Limb (tissue), 2 donors: ENCODE results near the gene SLC25A40.

Source experiments
- DNase-seq, 2 donors: peaks; one replicate each; pipeline ENCODE4 v3.0.0-alpha.2; 2016; ENCODE audit errors: extremely low spot score in 2 of 2

Gene SLC25A40

DNA sequence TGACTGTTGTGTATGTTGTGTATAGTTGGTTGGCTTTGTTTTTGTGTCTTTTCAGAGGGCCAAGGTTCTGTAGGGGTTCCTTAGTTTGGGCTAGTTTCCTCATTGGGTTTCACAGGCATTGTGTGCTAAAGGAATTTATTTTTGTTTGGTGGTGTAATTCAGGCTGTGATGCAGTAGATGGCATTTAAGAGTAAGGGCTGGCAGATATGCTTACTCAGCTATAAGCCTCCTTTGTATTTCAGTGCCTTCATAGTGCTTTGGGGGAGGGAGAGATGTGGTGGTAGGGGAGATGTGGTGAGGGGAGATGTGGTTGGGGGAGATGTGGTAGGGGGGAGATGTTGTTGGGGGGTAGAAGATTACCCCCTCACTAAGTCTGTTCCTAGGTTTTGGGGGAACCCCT, 91.7 kb downstream of the SLC25A40 start:
- no peak for DNase-seq
